Activated T-helper 1 cell treated with anti-CD3 and anti-CD28 coated beads, Interleukin-2, amount 50 U/mL, for 16 hours (primary cell): ENCODE data around the gene NFAM1.

Experiments
- DNase-seq, 2 donors: peaks; one replicate each; pipeline ENCODE4 v3.0.0-alpha.2; 2020; ENCODE audit warnings: low read depth in 1 of 2, low spot score in 1 of 2

The NFAM1 gene

DNA sequence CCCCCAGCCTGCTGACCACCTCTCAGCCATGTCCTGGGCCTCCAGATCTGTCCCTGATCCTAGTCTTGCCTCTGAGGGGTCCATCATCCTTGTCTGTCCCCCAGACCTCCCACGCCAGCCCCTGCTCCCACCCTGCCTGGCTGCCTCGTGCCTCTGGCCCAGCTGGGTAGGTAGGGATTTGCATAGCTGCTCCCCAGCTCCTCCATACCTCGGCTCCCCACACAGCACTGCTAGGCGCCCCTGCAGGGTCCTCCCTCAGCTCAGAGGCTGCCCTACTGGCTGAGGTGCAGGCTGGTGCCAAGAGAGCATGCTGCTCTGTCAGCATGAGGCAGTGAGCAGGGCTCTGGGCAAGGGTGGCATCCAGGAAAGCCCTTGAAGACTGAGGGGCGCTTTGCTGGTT is 47.7 kb downstream of the NFAM1 start:
- no peak for DNase-seq

- no peak for DNase-seq
These were observed 48.3 kb downstream of the NFAM1 start for GRCh38 chr22:42383851-42384417.

- DNase-seq = no peak
These were observed 48.9 kb downstream of the NFAM1 start for GRCh38 chr22:42383287-42383686.

DNA sequence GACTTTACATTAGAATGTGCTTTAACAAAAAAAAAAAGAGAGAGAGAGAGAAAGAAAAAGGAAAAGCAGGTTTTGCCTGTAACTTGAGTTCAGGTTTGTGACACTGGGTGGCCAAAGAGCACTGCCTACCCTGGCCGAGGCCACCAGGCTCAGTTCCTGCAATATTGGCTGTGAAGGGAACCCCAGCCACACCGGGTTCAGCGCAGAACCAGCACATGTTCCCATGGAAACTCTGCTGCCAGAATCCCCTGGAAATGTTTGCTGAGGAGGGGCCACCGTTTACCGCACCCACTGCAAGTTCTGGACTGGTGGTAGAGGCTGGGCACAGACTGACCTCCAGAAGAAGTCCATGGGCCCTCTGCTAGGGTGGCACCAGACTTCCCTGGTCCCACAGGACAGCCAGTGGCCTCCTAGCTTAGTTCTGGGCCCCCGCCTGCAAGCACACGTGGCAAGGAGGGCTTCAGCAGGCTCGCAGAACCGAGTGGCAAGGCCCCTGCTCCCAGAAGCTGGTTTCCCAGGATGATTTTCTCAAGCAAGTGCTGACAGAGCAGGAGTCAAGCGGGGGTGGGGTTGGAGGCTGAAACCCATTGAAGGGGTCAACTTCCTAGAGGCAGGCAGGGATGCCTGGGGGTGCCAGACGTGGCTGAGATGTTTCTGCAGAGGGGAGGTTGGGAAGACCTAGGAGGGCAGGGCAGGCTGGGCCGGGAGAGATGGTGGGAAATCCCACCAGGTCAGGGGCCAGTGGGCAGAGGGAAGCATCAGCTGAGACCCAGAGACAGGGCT is 51.2 kb downstream of the NFAM1 start:
- DNase-seq = no peak

DNA sequence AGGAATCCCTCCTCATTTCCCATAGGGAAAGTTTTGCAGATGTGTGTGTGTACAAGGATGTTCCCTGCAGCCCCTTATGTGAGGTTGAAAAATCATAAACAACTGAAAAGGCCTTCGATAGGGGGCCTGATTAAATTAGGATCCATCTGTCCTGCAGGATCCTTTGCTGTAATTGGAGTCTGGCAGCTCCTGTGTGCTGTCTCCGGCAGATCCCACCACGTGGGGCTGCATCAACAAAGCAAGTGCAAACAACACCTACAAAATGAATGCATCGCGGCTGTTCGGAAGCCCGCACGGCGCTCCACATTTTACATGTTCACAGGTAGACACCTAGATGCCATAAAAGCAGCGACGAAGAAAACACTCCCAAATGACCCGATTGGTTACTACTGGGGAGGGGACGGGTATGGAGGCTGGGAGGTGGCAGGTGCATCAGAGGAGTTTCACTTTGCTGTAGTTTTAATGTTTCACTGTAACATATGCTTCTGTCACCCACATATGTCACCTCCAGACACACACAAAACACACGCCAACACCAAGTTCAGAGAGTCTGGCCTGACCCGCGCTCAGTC is 52.2 kb downstream of the NFAM1 start:
- DNase-seq = no peak

DNA sequence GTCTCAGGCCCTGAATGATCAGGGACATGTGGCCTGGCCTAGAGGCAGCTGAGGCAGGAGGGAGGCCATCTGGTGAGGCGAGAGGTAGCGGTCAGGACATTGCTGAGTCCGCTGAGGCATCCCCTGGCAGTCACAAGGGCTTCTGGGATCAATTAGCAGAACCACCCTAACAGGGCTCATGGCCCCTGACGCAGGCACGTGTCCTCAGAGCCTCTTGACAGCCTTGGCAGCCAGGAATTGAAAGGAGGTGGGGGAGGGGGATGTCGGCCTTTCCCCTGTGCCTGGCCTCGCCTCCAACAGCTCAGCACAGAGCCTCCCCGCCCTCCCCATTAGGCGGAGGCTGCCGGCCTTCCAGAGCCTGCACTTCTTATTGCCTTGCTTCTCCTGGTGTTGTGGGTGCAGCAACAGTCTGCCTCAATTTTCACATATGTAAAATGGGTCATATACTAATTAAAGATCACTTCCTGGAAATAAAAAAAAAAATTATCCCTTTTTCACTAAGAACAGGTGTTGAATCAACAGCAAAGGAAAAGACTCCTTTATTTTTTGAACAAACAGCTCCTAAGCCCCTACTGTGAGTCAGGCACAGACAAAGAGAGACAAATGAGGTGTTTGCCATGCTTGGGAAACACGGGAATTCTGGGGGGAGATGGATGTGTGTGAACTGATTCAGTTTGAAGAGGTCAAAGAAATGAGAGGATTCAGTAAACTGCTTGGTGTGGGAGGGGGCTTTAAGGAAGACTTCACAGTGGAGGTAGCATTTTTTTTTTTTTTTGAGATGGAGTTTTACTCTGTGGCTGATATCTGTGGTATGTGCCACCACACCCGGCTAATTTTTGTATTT is 55.3 kb downstream of the NFAM1 start:
- no peak for DNase-seq

DNA sequence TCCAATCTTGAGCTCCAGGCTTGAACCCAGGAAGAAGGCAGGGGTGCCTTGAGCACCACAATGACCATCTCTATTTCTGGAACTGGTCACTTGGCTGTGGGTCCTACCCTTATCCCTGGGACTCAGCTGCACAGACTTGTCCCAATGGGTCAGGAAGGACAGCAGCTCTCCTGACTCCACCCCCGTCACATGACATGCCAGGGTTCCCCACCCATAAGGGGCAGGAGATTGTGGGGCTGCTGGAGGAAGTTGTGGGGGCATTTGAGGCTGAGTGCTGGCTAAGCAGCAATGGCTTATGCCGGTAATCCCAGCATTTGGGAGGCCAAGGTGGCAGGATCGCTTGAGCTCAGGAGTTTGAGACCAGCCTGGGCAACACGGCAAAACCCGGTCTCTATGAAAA is 56.2 kb downstream of the NFAM1 start:
- no peak for DNase-seq

GRCh38 chr22:42372976-42373375 is 59.2 kb downstream of the NFAM1 start:
- no peak for DNase-seq

- DNase-seq = no peak
These were observed 60.7 kb downstream of the NFAM1 start for GRCh38 chr22:42371501-42371900.

GRCh38 chr22:42371099-42371498 is 61.1 kb downstream of the NFAM1 start:
- DNase-seq = no peak

- DNase-seq = peak; percentile 61 to 76
These were observed 62.8 kb downstream of the NFAM1 start for GRCh38 chr22:42369250-42370041.

DNA sequence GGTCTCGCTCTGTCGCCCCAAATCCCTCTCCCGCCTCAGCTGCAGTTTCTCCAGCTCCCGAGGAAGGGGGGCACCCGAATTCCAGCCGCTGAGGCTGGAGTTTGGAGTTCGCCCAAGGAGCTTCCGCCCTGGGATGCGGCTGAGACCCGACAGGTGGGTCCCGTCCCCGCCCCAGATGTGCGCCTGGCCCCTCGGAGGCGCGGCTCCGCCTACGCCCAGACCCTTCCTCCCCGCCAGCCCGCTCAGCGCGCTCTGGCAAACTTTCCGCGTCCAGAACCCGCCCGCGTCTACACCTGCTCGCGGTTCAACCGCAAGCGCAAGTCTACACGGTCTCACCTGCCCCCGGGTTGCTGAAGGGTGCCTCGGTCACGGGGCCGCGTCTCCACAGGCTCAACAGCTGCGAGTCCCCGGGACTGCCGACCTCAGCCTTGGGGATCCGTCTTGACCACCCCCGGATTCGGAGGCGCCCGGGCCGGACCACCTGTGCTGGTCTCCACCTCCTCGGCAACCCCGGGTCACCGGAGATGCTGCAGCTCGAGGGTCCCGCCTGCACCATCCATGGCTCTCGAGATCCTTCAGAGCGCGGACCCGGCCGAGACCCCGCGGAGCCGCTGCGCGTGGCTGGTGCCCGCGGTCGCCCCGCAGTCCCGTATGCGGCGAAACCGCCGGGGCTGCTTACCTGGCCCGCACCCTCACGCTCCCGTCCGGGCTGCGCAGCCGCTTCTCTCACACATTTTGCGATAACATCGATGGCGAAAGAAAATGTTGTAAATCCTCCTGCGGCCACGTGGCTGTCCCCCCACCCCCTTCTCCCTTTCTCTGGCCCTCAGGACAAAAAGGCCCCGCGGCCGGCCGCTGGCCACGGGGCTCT is 63.6 kb downstream of the NFAM1 start:
- peak in 1 of 2 donors; percentile 15 for DNase-seq

GRCh38 chr22:42367980-42368378 is 64.2 kb downstream of the NFAM1 start:
- no peak for DNase-seq

- no peak for DNase-seq
These were observed 65.2 kb downstream of the NFAM1 start for GRCh38 chr22:42366806-42367581.

DNA sequence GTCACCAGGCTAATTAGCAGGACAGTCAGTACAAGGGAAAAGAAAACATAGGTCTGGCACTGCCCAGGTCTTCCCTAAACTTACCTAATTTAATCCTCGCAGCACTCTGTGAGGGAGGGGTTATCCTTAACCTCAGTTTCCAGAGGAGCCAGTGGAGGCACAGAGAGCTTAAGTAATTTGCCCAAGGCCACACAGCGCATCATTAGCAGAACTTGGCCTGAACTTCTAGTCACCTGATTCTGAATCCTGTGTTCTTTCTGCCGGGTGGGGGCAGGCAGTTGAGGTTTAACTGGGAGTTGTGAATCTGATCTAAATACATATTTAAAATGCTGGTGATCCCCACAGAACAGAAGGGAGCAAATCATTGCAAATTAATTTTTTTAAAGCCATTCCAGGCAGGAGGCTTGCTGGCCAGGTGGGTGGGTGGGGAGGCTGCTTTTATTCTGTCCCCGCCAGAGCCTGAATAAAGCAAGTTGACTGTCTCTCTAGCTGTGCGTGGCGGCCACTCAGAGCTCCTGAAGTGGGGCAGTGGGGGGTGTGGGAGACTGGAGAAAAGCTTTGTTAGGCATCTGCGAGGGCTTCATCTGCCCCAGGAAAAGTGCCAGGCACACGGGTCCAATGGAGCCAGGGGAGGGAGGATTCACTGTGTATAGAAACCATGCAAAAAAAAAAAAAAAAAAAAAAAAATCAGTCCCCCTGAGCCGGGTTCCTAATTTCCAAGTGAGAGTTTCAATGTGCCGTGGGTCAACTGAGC is 66.1 kb downstream of the NFAM1 start:
- no peak for DNase-seq

- DNase-seq = no peak
These were observed 66.9 kb downstream of the NFAM1 start for GRCh38 chr22:42365111-42365865.

GRCh38 chr22:42364604-42365110 is 67.5 kb downstream of the NFAM1 start:
- no peak for DNase-seq

DNA sequence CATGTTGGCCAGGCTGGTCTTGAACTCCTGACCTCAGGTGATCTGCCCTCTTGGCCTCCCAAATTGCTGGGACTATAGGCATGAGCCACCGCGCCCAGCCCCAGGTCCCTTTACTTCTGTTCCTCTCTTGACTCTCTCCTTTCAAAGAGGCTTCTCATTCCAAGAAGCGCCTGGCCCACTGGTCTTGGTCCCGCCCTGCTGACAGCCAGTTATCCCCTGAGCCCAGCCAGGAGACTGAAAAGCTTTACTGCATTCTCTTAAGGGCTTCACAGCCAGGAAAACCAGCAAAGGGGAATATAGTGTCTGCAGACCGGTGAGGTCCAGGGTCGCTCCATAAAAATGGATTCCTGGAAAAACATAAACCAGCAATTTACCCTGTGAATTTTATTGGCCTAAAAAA is 68.3 kb downstream of the NFAM1 start:
- no peak for DNase-seq
